GM19043 (cell line): Measurements from ENCODE around the gene FAAP100.
"Not testable (repeated sequence)": the region's sequence is repeated elsewhere in the genome, so short reads cannot be mapped to it uniquely, and the experiment has no call there.

Experiments used
- ATAC-seq: cut with Tn5 transposase; IDR thresholded peaks from one replicate; pipeline ENCODE4 v1.9.1; 2021; ENCODE audit warnings: low read depth; ENCODE audit not compliant: unreplicated experiment

FAAP100 gene

DNA sequence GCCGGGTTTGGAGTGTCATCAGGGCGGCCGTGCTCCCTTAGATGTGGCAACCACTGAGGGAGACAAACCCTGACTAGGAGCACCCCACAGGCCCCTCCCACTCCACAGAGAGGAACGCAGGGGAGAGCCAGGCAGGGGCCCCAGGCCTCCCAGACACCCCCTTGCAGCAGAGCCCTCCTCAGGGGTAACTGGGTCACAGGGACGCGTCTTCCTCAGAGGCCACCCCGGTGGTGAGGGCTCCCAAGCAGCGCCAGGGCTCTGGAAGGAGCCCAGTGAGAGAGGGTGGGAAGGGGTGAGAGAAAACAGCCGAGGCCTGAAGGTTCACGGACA lies 12.6 kb downstream of the FAAP100 start:
- no peak for ATAC-seq

DNA sequence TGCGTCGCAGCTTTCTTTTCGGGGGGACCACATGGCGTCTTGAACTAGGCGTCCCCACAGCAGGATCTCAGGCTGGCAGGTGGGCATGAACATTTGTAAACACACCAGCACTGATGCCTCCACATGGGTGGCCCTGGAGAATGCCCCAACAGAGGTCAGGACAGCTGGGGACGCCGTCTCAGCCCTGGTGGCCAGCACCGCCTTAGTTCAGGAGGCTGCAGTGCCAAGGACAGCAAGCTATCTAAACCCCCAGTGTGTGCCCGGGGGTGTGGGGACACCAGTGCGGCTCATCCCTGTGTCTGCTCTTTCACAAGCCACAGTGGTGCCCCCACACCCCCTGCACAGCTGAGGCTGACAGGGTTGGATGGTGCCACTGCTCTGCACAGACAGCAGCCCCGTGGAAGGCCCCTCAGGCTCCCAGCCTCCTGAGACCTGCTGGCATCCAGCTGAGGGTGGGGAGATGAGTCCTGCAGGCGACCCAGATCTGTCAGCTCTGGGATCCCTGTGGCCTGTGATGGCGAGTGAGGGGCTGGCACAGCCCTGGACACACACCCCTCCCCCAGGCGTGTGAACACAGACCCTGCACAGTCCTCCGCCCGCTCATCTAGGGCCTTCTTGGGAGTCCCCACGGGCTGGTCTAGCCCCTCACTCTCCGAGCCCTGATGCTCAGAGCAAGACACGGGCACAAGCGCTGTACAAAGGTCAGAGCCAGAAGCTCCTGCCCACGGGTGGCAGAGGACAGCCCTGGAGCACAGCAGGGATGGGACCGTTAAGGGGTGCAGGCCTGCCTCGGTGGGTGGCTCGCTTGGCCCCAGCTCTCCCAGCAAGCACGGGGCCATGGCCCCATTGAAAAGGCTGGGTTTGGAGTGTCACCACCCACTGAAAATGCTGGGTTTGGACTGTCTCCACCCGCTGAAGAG lies 13.2 kb downstream of the FAAP100 start:
- no peak for ATAC-seq

GRCh38 chr17:81537856-81538555 lies 14.1 kb downstream of the FAAP100 start:
- no peak for ATAC-seq

- no peak for ATAC-seq
These were observed 14.8 kb downstream of the FAAP100 start for GRCh38 chr17:81537343-81537855.

GRCh38 chr17:81536299-81537290 lies 15.6 kb downstream of the FAAP100 start:
- ATAC-seq: no peak

GRCh38 chr17:81535480-81536298 lies 16.5 kb downstream of the FAAP100 start:
- ATAC-seq: no peak

- ATAC-seq: no peak
These were observed 17.2 kb downstream of the FAAP100 start for GRCh38 chr17:81535007-81535328.

- no peak for ATAC-seq
These were observed 17.8 kb downstream of the FAAP100 start for GRCh38 chr17:81534157-81535006.

GRCh38 chr17:81533339-81534141 lies 18.6 kb downstream of the FAAP100 start:
- no peak for ATAC-seq

- no peak for ATAC-seq
These were observed 19.5 kb downstream of the FAAP100 start for GRCh38 chr17:81532490-81533287.

DNA sequence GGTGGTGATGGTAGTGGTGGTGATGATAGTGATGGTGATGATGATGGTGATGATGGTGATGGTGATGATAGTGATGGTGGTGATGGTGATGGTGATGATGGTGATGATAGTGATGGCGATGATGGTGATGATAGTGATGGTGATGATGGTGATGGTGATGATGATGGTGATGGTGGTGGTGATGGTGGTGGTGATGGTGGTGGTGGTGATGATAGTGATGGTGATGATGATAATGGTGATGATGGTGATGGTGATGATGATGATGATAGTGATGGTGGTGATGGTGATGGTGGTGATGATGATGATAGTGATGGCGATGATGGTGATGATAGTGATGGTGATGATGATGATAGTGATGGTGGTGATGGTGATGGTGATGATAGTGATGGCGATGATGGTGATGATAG lies 20.2 kb downstream of the FAAP100 start:
- not testable (repeated sequence) for ATAC-seq

- not testable (repeated sequence) for ATAC-seq
These were observed 21.1 kb downstream of the FAAP100 start for GRCh38 chr17:81531013-81531412.

DNA sequence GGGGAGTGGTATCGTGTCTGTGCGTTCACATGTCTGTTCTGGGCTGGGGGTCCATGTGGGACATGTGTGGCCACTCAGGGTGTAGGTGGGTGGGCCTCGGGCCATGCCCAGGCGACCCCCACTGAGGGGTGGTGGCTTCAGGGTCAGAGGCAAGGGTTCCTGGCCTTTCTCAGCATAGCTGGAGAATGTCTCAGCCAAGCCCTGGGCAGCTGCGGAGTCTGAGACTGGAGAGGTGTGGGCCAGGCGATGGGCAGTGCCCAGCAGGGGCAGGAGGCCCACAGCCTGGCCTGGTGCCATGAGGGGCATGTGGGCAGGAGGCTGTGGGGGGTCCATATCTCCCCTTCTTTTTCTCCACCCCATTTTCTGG lies 22.7 kb downstream of the FAAP100 start:
- no peak for ATAC-seq

DNA sequence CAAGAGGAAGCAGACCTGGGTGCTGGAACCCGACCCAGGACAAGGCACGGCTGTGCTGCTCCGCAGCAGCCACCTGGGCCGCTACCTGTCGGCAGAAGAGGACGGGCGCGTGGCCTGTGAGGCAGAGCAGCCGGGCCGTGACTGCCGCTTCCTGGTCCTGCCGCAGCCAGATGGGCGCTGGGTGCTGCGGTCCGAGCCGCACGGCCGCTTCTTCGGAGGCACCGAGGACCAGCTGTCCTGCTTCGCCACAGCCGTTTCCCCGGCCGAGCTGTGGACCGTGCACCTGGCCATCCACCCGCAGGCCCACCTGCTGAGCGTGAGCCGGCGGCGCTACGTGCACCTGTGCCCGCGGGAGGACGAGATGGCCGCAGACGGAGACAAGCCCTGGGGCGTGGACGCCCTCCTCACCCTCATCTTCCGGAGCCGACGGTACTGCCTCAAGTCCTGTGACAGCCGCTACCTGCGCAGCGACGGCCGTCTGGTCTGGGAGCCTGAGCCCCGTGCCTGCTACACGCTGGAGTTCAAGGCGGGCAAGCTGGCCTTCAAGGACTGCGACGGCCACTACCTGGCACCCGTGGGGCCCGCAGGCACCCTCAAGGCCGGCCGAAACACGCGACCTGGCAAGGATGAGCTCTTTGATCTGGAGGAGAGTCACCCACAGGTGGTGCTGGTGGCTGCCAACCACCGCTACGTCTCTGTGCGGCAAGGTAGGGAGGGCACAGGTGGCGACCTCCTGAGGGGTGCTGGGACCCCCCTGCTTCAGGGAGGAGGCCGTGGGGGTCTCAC lies 23.3 kb downstream of the FAAP100 start:
- no peak for ATAC-seq

GRCh38 chr17:81528384-81528650 lies 23.8 kb downstream of the FAAP100 start:
- no peak for ATAC-seq

- ATAC-seq: no peak
These were observed 24.4 kb downstream of the FAAP100 start, which contains the start of gene FSCN2 for GRCh38 chr17:81527591-81528383. FSCN2 (plus strand) TSS chr17:81528377; CDS start chr17:81528532, 155 bp downstream.
